WERI-Rb-1 (cell line): ENCODE results near the gene CDK5RAP3.

ENCODE experiments used
- DNase-seq: peaks from one replicate; pipeline ENCODE4 v3.0.0-alpha.2; 2020
- H3K27ac ChIP-seq: fragments of 250-450 bp; sonication (Bioruptor Pico); 2 replicates; pipeline ENCODE4 v1.5.1; 2020; ENCODE audit warnings: mild to moderate bottlenecking, moderate library complexity
- H3K27me3 ChIP-seq: fragments of 250-450 bp; sonication (Bioruptor Pico); 2 replicates; pipeline ENCODE4 v1.5.1; 2021; ENCODE audit warnings: mild to moderate bottlenecking, low read depth, moderate library complexity; ENCODE audit not compliant: insufficient read depth, severe bottlenecking
- H3K36me3 ChIP-seq: fragments of 250-450 bp; sonication (Bioruptor Pico); 2 replicates; pipeline ENCODE4 v1.5.1; 2020; ENCODE audit warnings: mild to moderate bottlenecking, moderate library complexity
- H3K4me3 ChIP-seq: 2 replicates; pipeline ENCODE4 v1.5.1; 2011; ENCODE audit warnings: low read depth, mild to moderate bottlenecking, control low read depth, low read length
- H3K9me3 ChIP-seq: fragments of 250-450 bp; sonication (Bioruptor Pico); 2 replicates; pipeline ENCODE4 v1.5.1; 2021; ENCODE audit warnings: mild to moderate bottlenecking, moderate library complexity; ENCODE audit not compliant: severe bottlenecking
- CTCF ChIP-seq: IDR thresholded peaks from 2 replicates; pipeline ENCODE4 v1.5.1; 2011; ENCODE audit warnings: low read depth, mild to moderate bottlenecking, control low read depth, inconsistent platforms, low read length

Gene CDK5RAP3

GRCh38 chr17:47966079-47966519, 4.8 kb upstream of the CDK5RAP3 start:
- no peak for DNase-seq
- Histone ChIP-seq H3K27ac (no peak overlapping the region), H3K36me3 (no peaks in the 10 kb centered on the region), H3K4me3 (no peak overlapping the region), H3K27me3 (no peaks in the 10 kb centered on the region), H3K9me3 (peaks cover 11% of the 10 kb centered on the region)
- no peak for TF ChIP-seq CTCF

GRCh38 chr17:47967607-47968252, 3.2 kb upstream of the CDK5RAP3 start:
- DNase-seq = no peak
- TF ChIP-seq CTCF = no peak

GRCh38 chr17:47968836-47969235, 2.1 kb upstream of the CDK5RAP3 start:
- Histone ChIP-seq H3K27ac (no peak overlapping the region), H3K27me3 (no peaks in the 10 kb centered on the region), H3K9me3 (no peaks in the 10 kb centered on the region), H3K4me3 (no peak overlapping the region), H3K36me3 (peaks cover 17% of the 10 kb centered on the region)
- DNase-seq = no peak
- no peak for TF ChIP-seq CTCF

More at GRCh38 chr17:47967607-47968252, 3.2 kb upstream of the CDK5RAP3 start:
- no peaks in the 10 kb centered on the region for H3K9me3 ChIP-seq
- H3K4me3 ChIP-seq = no peak overlapping the region
- H3K27ac ChIP-seq = no peak overlapping the region
- no peaks in the 10 kb centered on the region for H3K27me3 ChIP-seq
- H3K36me3 ChIP-seq = peaks cover 6% of the 10 kb centered on the region

- TF ChIP-seq CTCF = no peak
- no peaks in the 10 kb centered on the region for H3K27me3 ChIP-seq
- peak overlapping the region; percentile 27 for H3K4me3 ChIP-seq
- peak overlapping the region; percentile 43 for H3K27ac ChIP-seq
- no peaks in the 10 kb centered on the region for H3K9me3 ChIP-seq
- H3K36me3 ChIP-seq = peaks cover 27% of the 10 kb centered on the region
- DNase-seq = no peak
Measured at GRCh38 chr17:47969930-47970724, 786 bp upstream of the CDK5RAP3 start.

- no peak for TF ChIP-seq CTCF
- Histone ChIP-seq H3K4me3 (no peak overlapping the region), H3K27ac (no peak overlapping the region), H3K36me3 (peaks cover 61% of the 10 kb centered on the region), H3K9me3 (no peaks in the 10 kb centered on the region), H3K27me3 (no peaks in the 10 kb centered on the region)
- DNase-seq = no peak
Measured at GRCh38 chr17:47973541-47973940, 2.6 kb downstream of the CDK5RAP3 start.
